GM06990 (cell line): Measurements from ENCODE around the gene DHPS.
"Not testable (repeated sequence)": the region's sequence is repeated elsewhere in the genome, so short reads cannot be mapped to it uniquely, and the experiment has no call there.

Experiments used
- DNase-seq: peaks from one replicate; pipeline ENCODE4 v3.0.0-alpha.2; 2011; ENCODE audit not compliant: insufficient read length; ENCODE audit errors: extremely low read depth
- H3K27me3 ChIP-seq: replicated peaks from 2 replicates; pipeline ENCODE4 v1.6.0; 2011; ENCODE audit warnings: low read length; ENCODE audit not compliant: control insufficient read depth, insufficient read depth
- H3K36me3 ChIP-seq: 2 replicates; pipeline ENCODE4 v1.5.1; 2011; ENCODE audit warnings: low read length; ENCODE audit not compliant: control insufficient read depth, insufficient read depth
- H3K4me3 ChIP-seq: replicated peaks from 2 replicates; pipeline ENCODE4 v1.5.1; 2011; ENCODE audit warnings: low read depth, mild to moderate bottlenecking, control low read depth, low read length
- CTCF ChIP-seq: IDR thresholded peaks from 2 replicates; pipeline ENCODE4 v1.5.1; 2011; ENCODE audit warnings: low read length, control low read depth, mild to moderate bottlenecking, inconsistent platforms; ENCODE audit not compliant: insufficient read depth, poor library complexity, severe bottlenecking

DHPS gene

DNA sequence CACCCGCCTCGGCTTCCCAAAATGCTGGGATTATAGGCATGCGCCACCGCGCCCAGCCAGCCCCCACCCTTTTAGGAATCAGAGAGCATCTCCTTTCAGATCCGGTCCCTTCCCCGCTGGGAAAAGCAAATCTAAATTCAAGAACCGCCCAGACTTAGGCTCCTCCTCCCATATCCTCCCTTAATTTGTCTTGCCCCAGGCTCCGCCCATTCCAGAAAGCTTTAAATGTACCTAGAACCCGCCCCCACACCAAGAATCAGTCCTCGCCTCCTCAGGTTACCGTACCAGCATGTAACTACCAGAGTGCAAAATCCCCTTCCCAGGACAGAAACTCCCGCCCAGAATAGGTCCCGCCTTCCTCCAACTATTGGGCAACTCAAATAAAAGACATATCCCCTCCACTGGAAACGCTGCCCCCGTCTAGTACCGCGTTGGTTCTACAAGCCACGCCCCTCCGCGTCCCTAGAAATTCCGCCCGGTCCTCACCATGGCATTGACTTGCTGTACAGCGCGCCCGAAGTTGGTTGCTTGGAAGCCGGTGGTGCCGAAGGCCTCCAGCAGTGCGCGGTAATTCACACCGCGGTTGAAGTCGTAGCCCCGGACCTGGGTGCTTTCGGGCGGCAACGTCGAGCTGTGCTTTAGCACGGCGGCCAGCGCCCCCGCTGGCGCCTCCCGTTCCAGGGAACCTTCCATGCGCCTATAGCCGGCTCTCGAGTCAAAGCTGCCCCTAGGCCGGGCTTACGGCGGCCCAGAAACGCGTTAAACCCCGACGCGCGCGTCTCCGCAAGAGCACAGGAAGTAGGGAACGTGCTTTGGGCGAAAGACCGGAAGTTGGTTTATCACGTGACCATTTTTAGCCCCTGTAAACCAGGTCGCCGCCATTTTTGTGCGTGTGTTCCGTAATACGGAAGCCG lies at the start of gene DHPS:
DHPS (minus strand) TSS at position 807 of the 914 bp plus-strand sequence; CDS start at position 693, 114 bp downstream.
- Histone ChIP-seq H3K27me3 (no peaks in the 10 kb centered on the region), H3K4me3 (peak within 1 kb of the TSS; percentile 67), H3K36me3 (peaks cover 24% of the 10 kb centered on the region)
- no peak for TF ChIP-seq CTCF
- peak; percentile 90 for DNase-seq

GRCh38 chr19:12731337-12731736 lies 49.7 kb upstream of the DHPS start:
- TF ChIP-seq CTCF: no peak
- no peak for DNase-seq
- Histone ChIP-seq H3K27me3 (no peaks in the 10 kb centered on the region), H3K4me3 (no peak overlapping the region), H3K36me3 (peaks cover 22% of the 10 kb centered on the region)

GRCh38 chr19:12730064-12730463 lies 48.4 kb upstream of the DHPS start:
- H3K27me3 ChIP-seq: no peaks in the 10 kb centered on the region
- no peak for DNase-seq
- no peak for TF ChIP-seq CTCF
- H3K4me3 ChIP-seq: no peak overlapping the region
- peaks cover 22% of the 10 kb centered on the region for H3K36me3 ChIP-seq

DNA sequence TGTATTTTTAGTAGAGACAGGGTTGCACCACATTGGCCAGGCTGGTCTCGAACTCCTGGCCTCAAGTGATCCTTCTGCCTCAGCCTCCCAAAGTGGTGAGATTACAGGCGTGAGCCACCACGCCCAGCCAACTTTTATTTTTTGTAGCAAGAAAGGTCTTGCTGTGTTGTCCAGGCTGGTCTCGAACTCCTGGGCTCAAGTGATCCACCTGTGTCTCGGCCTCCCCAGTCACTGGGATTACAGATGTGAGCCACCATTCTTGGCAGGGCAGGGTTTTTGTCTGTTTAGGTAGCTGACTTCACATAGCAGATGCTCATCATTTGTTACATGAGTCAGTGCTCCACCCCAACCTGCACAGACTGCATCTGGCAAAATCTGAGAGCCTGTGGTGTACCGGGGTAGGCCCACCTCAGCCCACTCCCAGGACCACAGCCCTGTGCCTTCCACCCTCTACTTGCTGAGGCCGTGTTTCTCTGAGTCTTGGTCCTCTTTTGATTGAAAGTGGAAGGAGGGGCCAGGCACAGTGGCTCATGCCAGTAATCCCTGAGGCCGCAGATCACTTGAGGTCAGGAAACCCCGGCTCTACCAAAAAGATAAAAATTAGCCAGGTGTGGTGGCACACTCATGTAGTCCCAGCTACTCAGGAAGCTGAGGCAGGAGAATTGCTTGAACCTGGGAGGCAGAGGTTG lies 46.2 kb upstream of the DHPS start:
- no peak for TF ChIP-seq CTCF
- peaks cover 22% of the 10 kb centered on the region for H3K36me3 ChIP-seq
- DNase-seq: no peak
- H3K27me3 ChIP-seq: no peaks in the 10 kb centered on the region
- no peak overlapping the region for H3K4me3 ChIP-seq

DNA sequence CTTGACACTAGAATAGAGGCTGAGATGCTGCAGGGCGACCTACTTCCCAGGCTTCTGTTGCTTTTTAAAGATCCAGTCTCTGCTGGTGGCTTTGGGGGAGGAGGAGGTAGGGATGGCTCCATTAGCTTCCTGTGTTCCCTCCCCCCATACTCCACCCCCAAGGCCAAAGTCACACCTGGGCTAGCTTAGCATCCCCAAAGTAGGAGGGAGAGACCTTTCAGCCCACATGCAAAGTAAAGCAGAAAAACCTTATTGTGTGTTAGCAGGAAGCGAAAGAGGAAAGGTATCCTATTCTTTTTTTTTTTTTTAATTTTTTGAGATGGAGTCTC lies 45.3 kb upstream of the DHPS start:
- DNase-seq: no peak
- Histone ChIP-seq H3K4me3 (no peak overlapping the region), H3K27me3 (no peaks in the 10 kb centered on the region), H3K36me3 (peaks cover 22% of the 10 kb centered on the region)
- no peak for TF ChIP-seq CTCF

GRCh38 chr19:12725612-12726011 lies 43.9 kb upstream of the DHPS start:
- peaks cover 16% of the 10 kb centered on the region for H3K36me3 ChIP-seq
- not testable (repeated sequence) for DNase-seq

More at GRCh38 chr19:12725612-12726011, 43.9 kb upstream of the DHPS start:
- H3K4me3 ChIP-seq, H3K27me3 ChIP-seq: not testable (repeated sequence)
